Stimulated activated CD8-positive, alpha-beta memory T cell treated with anti-CD3 and anti-CD28 coated beads, Interleukin-2, amount 100 ng/mL, for 1 hour (primary cell): ENCODE measurements around the gene PRCP.

Experiments
- DNase-seq, 2 donors: peaks; one replicate each; pipeline ENCODE4 v3.0.0-alpha.2; 2020; ENCODE audit warnings: low read depth in 2 of 2

The PRCP gene

GRCh38 chr11:82831364-82831763, 68.9 kb downstream of the PRCP start:
- DNase-seq: no peak

DNA sequence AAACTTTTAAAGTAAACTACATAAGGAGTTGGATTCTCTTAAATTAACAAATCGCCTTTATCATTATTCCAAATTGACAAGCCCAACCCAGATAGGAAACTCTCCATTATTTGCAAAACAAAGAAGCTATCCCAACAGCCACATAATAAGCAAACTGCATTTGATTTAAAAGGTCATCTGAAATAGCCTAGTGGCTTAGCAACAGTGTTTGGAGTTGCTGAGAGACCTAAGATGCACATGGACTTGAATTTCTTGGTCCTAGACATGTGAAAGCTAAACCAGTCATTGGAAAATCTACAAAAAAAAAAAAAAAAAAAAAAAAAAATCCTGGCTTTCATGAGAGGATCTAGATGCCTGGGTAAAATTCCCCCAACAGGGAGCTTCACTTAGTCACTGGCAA, 69.5 kb downstream of the PRCP start:
- DNase-seq: no peak

DNA sequence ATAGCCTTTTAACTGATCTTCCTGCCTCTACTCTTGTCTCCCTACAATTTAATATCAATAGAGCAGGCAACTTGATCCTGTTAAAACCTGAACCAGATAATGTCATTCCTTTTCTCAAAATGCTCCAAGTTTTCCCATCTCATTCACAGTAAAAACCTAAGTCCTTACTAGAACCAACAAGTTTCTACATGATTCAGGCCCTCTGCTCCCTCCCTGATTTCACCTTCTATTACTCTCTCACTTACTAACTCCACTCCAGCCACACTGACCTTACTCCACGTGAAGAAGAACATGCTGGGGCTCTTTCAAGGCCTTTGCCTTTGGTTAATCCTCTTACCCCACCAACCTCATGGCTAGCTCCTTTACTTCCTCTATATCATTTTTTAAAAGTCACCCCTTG, 71.1 kb downstream of the PRCP start:
- DNase-seq: no peak

- DNase-seq: no peak
Observed at GRCh38 chr11:82828472-82828871, 71.8 kb downstream of the PRCP start.

- DNase-seq: no peak
Observed at GRCh38 chr11:82826526-82826925, 73.7 kb downstream of the PRCP start.

- DNase-seq: no peak
Observed at GRCh38 chr11:82823647-82824619, 76.3 kb downstream of the PRCP start.

GRCh38 chr11:82818409-82819043, 81.7 kb downstream of the PRCP start:
- no peak for DNase-seq

GRCh38 chr11:82815406-82815805, 84.8 kb downstream of the PRCP start:
- DNase-seq: no peak

GRCh38 chr11:82814379-82814778, 85.9 kb downstream of the PRCP start:
- DNase-seq: no peak

- DNase-seq: no peak
Observed at GRCh38 chr11:82811369-82811768, 88.9 kb downstream of the PRCP start.

DNA sequence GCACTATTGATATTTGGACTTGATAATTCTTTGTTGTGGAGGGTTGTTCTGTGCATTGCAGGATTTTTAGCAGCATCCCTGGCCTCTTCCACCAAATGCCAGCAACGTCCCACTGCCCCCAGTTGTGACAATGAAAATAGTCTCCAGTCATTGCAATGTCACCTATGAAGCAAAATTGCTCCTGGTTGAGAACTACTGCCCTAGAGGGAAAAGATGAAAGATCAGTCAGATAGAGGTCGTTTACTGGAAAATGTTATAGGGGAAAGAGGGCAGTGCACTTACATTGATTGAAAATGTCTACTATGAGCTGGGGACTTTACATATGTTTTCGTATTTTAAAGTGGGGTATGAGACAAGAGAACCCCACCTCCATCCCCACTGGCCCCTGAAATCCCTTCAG, 89.5 kb downstream of the PRCP start:
- no peak for DNase-seq

GRCh38 chr11:82810326-82810725, 89.9 kb downstream of the PRCP start:
- DNase-seq: no peak

- no peak for DNase-seq
Observed at GRCh38 chr11:82807646-82808045, 92.6 kb downstream of the PRCP start.

- DNase-seq: no peak
Observed at GRCh38 chr11:82802710-82803109, 97.5 kb downstream of the PRCP start.

GRCh38 chr11:82796998-82797961, 103.0 kb downstream of the PRCP start:
- no peak for DNase-seq

- no peak for DNase-seq
Observed at GRCh38 chr11:82794490-82794889, 105.7 kb downstream of the PRCP start.

- no peak for DNase-seq
Observed at GRCh38 chr11:82792822-82793569, 107.2 kb downstream of the PRCP start.

DNA sequence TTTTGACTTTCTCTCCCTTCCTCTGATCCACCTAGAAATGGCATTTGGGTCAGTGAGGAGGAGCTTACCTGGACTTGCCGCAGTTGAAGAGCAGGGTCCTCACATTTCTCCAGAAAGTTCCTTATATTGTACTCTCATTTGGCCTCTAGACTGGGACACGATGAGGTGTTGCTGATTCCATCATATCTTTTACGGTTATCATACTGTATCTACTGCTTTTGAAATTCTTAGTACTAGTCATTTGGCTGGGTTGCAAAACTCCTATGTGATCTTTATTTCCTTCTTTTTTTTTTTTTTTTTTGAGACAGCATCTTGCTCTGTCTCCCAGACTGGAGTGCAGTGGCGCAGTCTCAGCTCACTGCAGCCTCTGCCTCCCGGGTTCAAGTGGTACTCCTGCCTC, 107.9 kb downstream of the PRCP start:
- DNase-seq: no peak

GRCh38 chr11:82791779-82792178, 108.5 kb downstream of the PRCP start:
- DNase-seq: no peak

DNA sequence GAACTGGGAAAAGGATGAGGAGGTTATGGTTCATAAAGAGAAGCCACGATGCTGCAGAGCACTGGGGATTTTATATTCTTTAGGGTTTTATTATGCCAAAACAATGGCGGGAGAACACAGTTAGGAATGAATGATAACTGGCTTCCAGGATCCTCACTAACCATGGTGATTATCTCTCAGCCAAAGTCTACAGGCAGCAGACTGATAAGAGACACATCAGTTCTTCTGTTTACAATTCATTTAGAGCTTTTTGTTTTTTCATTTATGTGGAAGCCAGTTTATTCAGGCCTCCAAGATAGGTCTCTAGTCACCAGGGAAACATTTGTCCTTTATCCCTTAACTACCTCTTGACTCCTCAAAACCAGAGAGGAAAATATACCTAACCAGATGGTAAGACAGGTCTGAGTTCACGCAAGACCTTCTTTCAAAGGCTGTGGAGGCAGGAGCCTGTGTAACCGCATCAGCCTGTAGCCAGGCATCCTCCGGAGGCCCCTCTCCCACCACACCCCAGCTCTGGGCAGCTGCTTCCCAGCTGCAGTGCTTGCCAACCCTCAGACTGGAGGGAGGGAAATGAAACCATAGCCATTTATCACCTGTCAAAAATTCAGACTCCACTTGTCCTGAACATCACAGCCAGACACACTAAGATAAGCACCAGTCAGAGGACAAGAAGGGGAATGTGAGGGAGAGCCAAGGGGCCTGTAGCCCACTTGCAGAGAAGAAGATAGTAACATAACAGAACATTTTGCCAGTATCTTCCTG, 109.3 kb downstream of the PRCP start:
- DNase-seq: no peak

- no peak for DNase-seq
Observed at GRCh38 chr11:82787981-82788380, 112.2 kb downstream of the PRCP start.
